GM18499 (cell line): ENCODE measurements around the gene CHST3.

Source experiments
- ATAC-seq: cut with Tn5 transposase; IDR thresholded peaks from one replicate; pipeline ENCODE4 v1.9.1; 2021; ENCODE audit warnings: moderate number of reproducible peaks; ENCODE audit not compliant: insufficient read depth, unreplicated experiment

Gene CHST3

DNA sequence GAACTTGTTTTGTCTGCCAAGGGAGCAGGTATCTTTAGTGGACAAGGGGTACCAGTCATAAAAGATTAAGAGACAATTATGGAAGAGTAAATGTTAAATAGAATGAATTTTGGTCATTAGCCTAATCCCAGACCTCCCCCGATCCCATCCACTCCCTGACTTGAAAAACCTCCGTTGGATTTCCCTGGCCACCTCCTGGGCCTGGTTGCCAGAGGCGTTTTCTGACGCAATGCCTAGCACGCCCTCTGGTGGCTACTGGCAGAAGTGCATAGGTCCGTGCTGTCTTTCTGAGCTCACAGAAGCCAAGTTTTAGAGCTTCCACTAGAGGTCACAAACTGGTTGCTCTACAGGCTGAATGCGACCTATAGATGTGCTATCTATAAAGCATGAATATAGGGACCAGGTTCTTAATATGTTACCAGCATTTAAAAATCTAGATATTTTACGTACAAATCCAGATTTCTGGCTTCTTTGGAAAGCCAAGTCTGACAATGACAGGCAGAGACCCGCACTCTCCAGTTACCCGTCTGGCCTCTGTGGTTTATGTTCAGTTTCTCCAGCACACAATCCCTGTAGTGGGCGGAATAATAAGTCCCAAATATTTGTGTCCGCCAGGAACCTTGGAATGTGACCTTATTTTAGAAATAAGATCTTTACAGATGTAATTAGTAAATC is 84.4 kb downstream of the CHST3 start:
- ATAC-seq, result no peak

- ATAC-seq, result no peak
These were observed 85.3 kb downstream of the CHST3 start for GRCh38 chr10:72049472-72049871.

DNA sequence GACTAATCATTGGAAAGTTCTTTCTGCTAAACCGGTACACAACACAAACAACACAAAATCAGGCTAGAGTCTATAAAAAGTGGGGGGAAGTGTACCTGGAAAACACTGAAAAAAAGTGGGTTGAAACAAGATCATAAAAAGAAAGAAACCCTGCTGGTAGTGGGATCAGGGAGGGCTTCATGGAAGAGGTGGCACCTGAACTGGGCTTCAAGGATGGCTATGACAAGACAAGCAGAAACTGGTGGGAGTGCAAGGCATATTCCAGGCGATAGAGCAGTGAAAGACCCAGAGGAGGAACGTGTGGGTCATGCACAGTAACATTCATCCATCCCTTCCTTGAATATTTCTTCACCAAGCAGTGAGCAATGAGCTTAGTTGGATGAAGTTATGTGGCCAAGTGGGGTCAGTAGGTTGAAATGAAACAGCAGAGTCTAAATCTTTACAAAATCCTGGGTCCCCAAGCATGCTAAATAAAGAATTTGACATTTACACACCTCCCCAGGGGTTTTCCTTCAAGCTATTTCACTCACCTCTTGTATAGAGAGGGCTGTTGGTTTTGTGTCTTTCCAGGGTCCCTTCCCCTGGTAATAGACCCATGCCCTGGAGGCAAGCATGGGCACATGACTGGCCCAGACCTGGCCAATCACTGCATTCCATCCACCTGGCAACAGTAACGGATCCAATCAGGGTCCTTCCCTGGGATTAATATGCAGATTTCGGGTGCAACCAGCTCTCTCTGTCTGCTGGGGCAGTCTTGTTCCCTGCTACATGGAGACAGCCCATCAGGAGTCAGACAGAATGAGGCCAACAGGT is 86.0 kb downstream of the CHST3 start:
- ATAC-seq, result no peak

GRCh38 chr10:72050873-72051272 is 86.7 kb downstream of the CHST3 start:
- no peak for ATAC-seq

DNA sequence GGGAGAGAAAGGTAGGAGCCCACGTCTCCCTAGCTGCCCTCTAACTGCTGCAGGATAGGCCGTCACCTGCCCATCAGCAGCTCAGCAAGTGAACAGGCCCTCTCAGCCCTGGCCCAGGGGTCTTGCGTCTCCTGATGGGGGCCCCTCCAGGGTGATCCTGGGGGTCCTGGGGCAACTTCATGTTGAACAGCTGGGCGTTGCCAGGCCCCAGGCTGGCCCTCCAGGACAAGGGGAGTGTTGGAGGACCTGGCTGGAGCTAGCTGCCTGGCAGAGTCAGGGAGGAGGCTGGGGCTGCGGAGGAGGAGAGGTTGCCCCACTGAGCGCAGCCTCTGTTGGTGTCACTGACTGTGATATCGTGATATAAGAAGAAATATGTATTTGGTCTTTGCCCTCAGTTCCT is 89.5 kb downstream of the CHST3 start:
- ATAC-seq, result no peak

- no peak for ATAC-seq
These were observed 91.9 kb downstream of the CHST3 start for GRCh38 chr10:72056113-72056512.

- no peak for ATAC-seq
These were observed 92.9 kb downstream of the CHST3 start for GRCh38 chr10:72056932-72057751.

GRCh38 chr10:72058347-72058898 is 94.2 kb downstream of the CHST3 start:
- no peak for ATAC-seq

GRCh38 chr10:72058989-72059842 is 95.0 kb downstream of the CHST3 start:
- ATAC-seq, result no peak

DNA sequence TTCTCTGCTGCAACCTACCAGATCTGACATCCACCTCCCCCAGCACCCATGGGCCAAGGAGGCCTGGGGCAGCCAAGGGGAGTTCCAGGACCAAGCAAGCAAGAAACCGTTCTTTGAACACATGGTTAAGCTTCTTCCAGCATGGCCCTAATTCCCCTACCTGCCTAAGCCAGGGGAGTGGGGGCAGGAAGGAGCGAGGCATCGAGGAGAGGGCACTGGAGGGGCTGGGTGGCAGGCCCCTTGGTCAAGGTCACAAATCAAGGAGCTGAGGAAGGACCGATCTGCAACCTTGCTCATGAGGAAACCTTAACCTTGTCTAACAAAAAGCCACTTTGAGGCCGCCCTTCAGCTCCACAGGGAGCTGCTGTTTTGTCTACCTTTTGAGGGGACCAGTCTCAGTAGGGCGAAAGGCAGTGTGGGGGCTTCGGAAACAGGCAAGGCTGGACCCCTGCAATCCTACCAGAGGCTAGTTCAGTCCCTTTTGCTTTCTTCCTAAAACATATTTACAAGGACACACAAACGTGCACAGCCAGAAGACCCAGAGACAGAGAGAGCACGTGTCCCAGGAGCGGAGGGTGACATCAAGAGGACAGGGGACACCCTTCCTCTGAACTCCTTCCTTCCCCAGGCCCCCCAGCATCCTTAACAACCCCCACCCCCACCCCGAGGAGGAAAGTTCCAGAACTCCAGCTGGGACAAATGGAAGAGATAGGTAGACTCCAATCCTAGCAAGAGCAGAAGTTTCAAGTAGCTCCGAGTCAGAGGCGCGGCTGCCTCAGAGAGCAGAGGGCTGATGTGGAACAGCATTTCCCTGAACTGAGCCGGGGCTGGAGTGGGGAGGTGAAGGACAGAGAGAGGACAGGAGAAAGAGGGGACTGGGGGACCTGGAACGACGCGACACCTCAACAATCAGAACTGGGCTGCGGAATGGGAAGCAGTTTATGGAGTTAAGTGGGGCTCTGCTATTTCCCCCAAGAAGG is 95.9 kb downstream of the CHST3 start:
- ATAC-seq, result no peak

- no peak for ATAC-seq
These were observed 97.3 kb downstream of the CHST3 start for GRCh38 chr10:72061491-72061890.

- ATAC-seq, result no peak
These were observed 97.7 kb downstream of the CHST3 start for GRCh38 chr10:72061930-72062329.

- no peak for ATAC-seq
These were observed 98.2 kb downstream of the CHST3 start for GRCh38 chr10:72062382-72062781.
